Testis (tissue), 3 donors: ENCODE measurements around the gene NPAS3. TPM values are rescaled to one million over a fixed set of nuclear protein-coding genes. Genes with fewer than 3 reads are reported as not detected.

Source experiments
- DNase-seq: peaks from one replicate; pipeline ENCODE4 v3.0.0-alpha.2; 2019
- H3K27ac ChIP-seq, 2 donors: fragments of 200-600 bp; sonication (generic); one replicate each; pipeline ENCODE4 v1.5.1; 2019
- H3K27me3 ChIP-seq: fragments of 200-600 bp; sonication (generic); one replicate; pipeline ENCODE4 v1.5.1; 2019
- H3K36me3 ChIP-seq: fragments of 200-600 bp; sonication (generic); one replicate; pipeline ENCODE4 v1.5.1; 2017; ENCODE audit warnings: low read depth; ENCODE audit errors: missing control alignments
- H3K4me1 ChIP-seq: fragments of 200-600 bp; sonication (generic); one replicate; pipeline ENCODE4 v1.5.1; 2019
- H3K4me3 ChIP-seq, 2 donors: fragments of 200-600 bp; sonication (generic); one replicate each; pipeline ENCODE4 v1.5.1; 2017 to 2019
- H3K9me3 ChIP-seq: fragments of 200-600 bp; sonication (generic); one replicate; pipeline ENCODE4 v1.5.1; 2017
- CTCF ChIP-seq, 3 experiments: fragments of 450-650 bp in 2 of 3; fragments of 200-600 bp in 1 of 3; sonication (generic) in 1 of 3; IDR thresholded peaks; one replicate each; pipeline ENCODE4 v1.5.1; 2016 to 2019; ENCODE audit warnings: antibody characterized with exemption in 3 of 3, mild to moderate bottlenecking in 2 of 3, moderate library complexity in 1 of 3
- POLR2A ChIP-seq: fragments of 450-650 bp; IDR thresholded peaks from one replicate; pipeline ENCODE4 v1.6.1; 2017; ENCODE audit warnings: antibody characterized with exemption, mild to moderate bottlenecking, moderate library complexity
- WGBS, 2 donors: methylation state at CpG; one replicate each; pipeline ENCODE4 v1.1.5; 2018; 5-methylcytosine and 5-hydroxymethylcytosine counted together
- intact Hi-C: fragments of 100-400 bp; cut with DNase I; formaldehyde crosslinking; loops from one replicate; pipeline ENCODE4 v1.15.1; 2023; ENCODE audit warnings: low total_unique reads
- polyA plus RNA-seq: library from polyadenylated mRNA; stranded (reverse); fragments of 350-450 nt; fragmentation: Illumina TruSeq; extraction: RNeasy Lipid Tissue Mini Kit (QIAGEN cat#74804); gene quantifications from one replicate; pipeline ENCODE4 v1.2.3, GENCODE V29; 2014; ENCODE audit warnings: low read depth, low replicate concordance; ENCODE audit not compliant: insufficient read depth
- total RNA-seq, 2 donors: library from RNA; depleted of rRNA; stranded (reverse); fragments of >200 nt; gene quantifications; one replicate each; pipeline ENCODE4 v1.2.3, GENCODE V29; 2016

Gene NPAS3
- total and polyA plus RNA-seq, 3 donors from 2014 or later, result 1.1 to 3.7 (median 1.8) TPM

- H3K27ac ChIP-seq, result no peak overlapping the region
- WGBS, 2 donors, result 73 to 78% methylated on average over 8 of the region's 8 CpGs
Measured at GRCh38 chr14:33110737-33111443, 172.2 kb downstream of the NPAS3 start.

GRCh38 chr14:33114331-33114730, 175.7 kb downstream of the NPAS3 start:
- no peak for DNase-seq
- WGBS, 2 donors, result 89 to 93% methylated on average over 3 of the region's 3 CpGs
- Histone ChIP-seq H3K27me3 (no peaks in the 10 kb centered on the region), H3K9me3 (no peaks in the 10 kb centered on the region), H3K27ac (no peak overlapping the region), H3K36me3 (no peaks in the 10 kb centered on the region), H3K4me1 (no peaks in the 10 kb centered on the region), H3K4me3 (no peak overlapping the region)
- TF ChIP-seq POLR2A (no peak), CTCF (IDR thresholded peaks at IDR 0.05) (no peak)
- intact Hi-C loops, result no loop called here

More at GRCh38 chr14:33110737-33111443, 172.2 kb downstream of the NPAS3 start:
- no peaks in the 10 kb centered on the region for H3K27me3 ChIP-seq
- DNase-seq, result no peak
- no peak overlapping the region for H3K4me3 ChIP-seq
- intact Hi-C loops, result no loop called here
- H3K9me3 ChIP-seq, result no peaks in the 10 kb centered on the region
- H3K36me3 ChIP-seq, result no peaks in the 10 kb centered on the region
- no peak for TF ChIP-seq POLR2A
- no peak for TF ChIP-seq CTCF (IDR thresholded peaks at IDR 0.05)
- no peaks in the 10 kb centered on the region for H3K4me1 ChIP-seq

GRCh38 chr14:33118668-33119067, 180.0 kb downstream of the NPAS3 start:
- no peak overlapping the region for H3K27ac ChIP-seq
- H3K9me3 ChIP-seq, result no peaks in the 10 kb centered on the region
- no peak overlapping the region for H3K4me3 ChIP-seq
- DNase-seq, result no peak
- TF ChIP-seq POLR2A (no peak), CTCF (IDR thresholded peaks at IDR 0.05) (no peak)
- H3K4me1 ChIP-seq, result no peaks in the 10 kb centered on the region
- 18 to 50% methylated on average over 1 of the region's 1 CpG for WGBS, 2 donors
- H3K27me3 ChIP-seq, result no peaks in the 10 kb centered on the region
- H3K36me3 ChIP-seq, result no peaks in the 10 kb centered on the region
- intact Hi-C loops, result no loop called here

GRCh38 chr14:33120341-33120740, 181.7 kb downstream of the NPAS3 start:
- intact Hi-C loops, result no loop called here
- H3K27me3 ChIP-seq, result no peaks in the 10 kb centered on the region
- no peaks in the 10 kb centered on the region for H3K36me3 ChIP-seq
- no peaks in the 10 kb centered on the region for H3K4me1 ChIP-seq
- TF ChIP-seq POLR2A (no peak), CTCF (IDR thresholded peaks at IDR 0.05) (no peak)
- no peaks in the 10 kb centered on the region for H3K9me3 ChIP-seq
- 77 to 82% methylated on average over 3 of the region's 3 CpGs for WGBS, 2 donors
- H3K27ac ChIP-seq, result no peak overlapping the region
- H3K4me3 ChIP-seq, result no peak overlapping the region
- no peak for DNase-seq

- Histone ChIP-seq H3K9me3 (no peaks in the 10 kb centered on the region), H3K27ac (no peak overlapping the region), H3K36me3 (no peaks in the 10 kb centered on the region), H3K4me1 (no peaks in the 10 kb centered on the region), H3K27me3 (no peaks in the 10 kb centered on the region), H3K4me3 (no peak overlapping the region)
- DNase-seq, result no peak
- intact Hi-C loops, result no loop called here
- WGBS, 2 donors, result 82 to 89% methylated on average over 4 of the region's 4 CpGs
- TF ChIP-seq POLR2A, result no peak
- TF ChIP-seq CTCF (IDR thresholded peaks at IDR 0.05), result no peak
Measured at GRCh38 chr14:33120966-33121365, 182.3 kb downstream of the NPAS3 start.
